Right lobe of liver (tissue), 6 donors: ENCODE measurements around the gene SELENOV. TPM values are rescaled to one million over a fixed set of nuclear protein-coding genes. Genes with fewer than 3 reads are reported as not detected.

Experiments used
- ATAC-seq, 4 donors: fragments of 200-7000 bp; cut with Tn5 transposase; one replicate each; pipeline ENCODE4 v1.9.1; 2020; ENCODE audit warnings: mild to moderate bottlenecking in 4 of 4, moderate library complexity in 4 of 4
- DNase-seq, 3 donors: peaks; one replicate each; pipeline ENCODE4 v3.0.0-alpha.2; 2020
- H3K27ac ChIP-seq, 3 donors: fragments of 200-600 bp; one replicate each; pipeline ENCODE4 v1.8.0; 2022
- H3K27me3 ChIP-seq, 2 donors: fragments of 200-600 bp; one replicate each; pipeline ENCODE4 v1.8.0; 2022
- H3K36me3 ChIP-seq, 4 donors: fragments of 200-600 bp; sonication (generic) in 1 of 4; one replicate each; pipeline versions ENCODE4 v1.5.1 to v1.8.0; 2017 to 2022; ENCODE audit warnings: control low read depth in 1 of 4
- H3K4me1 ChIP-seq, 4 donors: fragments of 200-600 bp; sonication (generic) in 1 of 4; one replicate each; pipeline versions ENCODE4 v1.5.1 to v1.8.0; 2017 to 2022; ENCODE audit warnings: control low read depth in 1 of 4
- H3K4me3 ChIP-seq, 3 donors: fragments of 200-600 bp; one replicate each; pipeline ENCODE4 v1.8.0; 2022
- H3K9me3 ChIP-seq, 4 donors: fragments of 200-600 bp; sonication (generic) in 1 of 4; one replicate each; pipeline versions ENCODE4 v1.5.1 to v1.8.0; 2017 to 2022; ENCODE audit warnings: control low read depth in 1 of 4
- POLR2A ChIP-seq: fragments of 450-650 bp; IDR thresholded peaks from one replicate; pipeline ENCODE4 v1.6.1; 2017; ENCODE audit warnings: antibody characterized with exemption, mild to moderate bottlenecking
- WGBS: methylation state at CpG from one replicate; pipeline ENCODE4 v1.1.6; 2018; ENCODE audit warnings: low coverage, low lambda C conversion rate; ENCODE audit not compliant: insufficient coverage; ENCODE audit errors: missing lambda C conversion rate; 5-methylcytosine and 5-hydroxymethylcytosine counted together
- intact Hi-C, 2 donors: fragments of 100-400 bp; cut with DNase I; formaldehyde crosslinking; loops; one replicate each; pipeline versions ENCODE4 v1.11.2 to v1.14.1; 2022
- total RNA-seq, 6 experiments: library from RNA; depleted of rRNA in 2 of 6; stranded (reverse); fragments of >200 nt in 2 of 6; fragmentation: NEBNext Ultra II Directional in 3 of 6; extraction: Animal tissue kit (Norgen Biotek cat#: 25700) in 3 of 6; gene quantifications; one replicate each; pipeline versions ENCODE4 v1.1.0 to v1.2.4, GENCODE V29; 2016 to 2023
- TF ChIP-seq, protein P1 (sequence below), 4 donors: fragments of 200-600 bp in 3 of 4; fragments of 450-650 bp in 1 of 4; IDR thresholded peaks; one replicate each; pipeline versions ENCODE4 v1.5.1 to v1.8.0; 2016 to 2022; ENCODE audit warnings: antibody characterized with exemption in 4 of 4, mild to moderate bottlenecking in 2 of 4
- donor health status: DM: no; HTN: yes; CAD: no.
- donor health status: DM: no; HTN: no; CAD: no.
- donor health status: DM: no; HTN: no; CAD: no.
- donor health status: DM: no; HTN: yes; CAD: no.
- donor health status: DM: no; HTN: yes; CAD: no.

SELENOV gene
- total RNA-seq, 6 experiments from 2014 or later = not detected

DNA sequence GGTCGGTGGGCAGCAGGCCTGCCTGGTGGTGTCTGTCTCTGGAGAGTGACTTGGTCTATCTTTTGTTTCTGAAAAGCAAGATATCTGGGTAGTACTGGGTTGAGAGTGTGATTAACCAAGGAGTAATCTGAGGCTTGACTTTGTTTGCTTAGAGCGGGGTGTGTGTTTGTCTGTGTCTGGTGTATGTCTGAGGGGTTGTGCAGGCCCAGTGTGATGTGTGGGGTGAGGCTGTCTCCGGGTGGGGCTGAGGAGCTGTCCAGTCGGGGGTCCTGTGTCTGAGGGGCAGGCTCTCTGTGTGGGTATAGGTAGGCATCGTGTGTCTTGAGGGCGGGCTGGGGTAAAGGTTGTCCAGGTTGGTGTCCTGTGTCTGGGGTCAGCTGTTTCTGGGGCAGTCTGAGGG is 45.4 kb upstream of the SELENOV start:
- TF ChIP-seq POLR2A = no peak
- TF ChIP-seq, protein P1, sequence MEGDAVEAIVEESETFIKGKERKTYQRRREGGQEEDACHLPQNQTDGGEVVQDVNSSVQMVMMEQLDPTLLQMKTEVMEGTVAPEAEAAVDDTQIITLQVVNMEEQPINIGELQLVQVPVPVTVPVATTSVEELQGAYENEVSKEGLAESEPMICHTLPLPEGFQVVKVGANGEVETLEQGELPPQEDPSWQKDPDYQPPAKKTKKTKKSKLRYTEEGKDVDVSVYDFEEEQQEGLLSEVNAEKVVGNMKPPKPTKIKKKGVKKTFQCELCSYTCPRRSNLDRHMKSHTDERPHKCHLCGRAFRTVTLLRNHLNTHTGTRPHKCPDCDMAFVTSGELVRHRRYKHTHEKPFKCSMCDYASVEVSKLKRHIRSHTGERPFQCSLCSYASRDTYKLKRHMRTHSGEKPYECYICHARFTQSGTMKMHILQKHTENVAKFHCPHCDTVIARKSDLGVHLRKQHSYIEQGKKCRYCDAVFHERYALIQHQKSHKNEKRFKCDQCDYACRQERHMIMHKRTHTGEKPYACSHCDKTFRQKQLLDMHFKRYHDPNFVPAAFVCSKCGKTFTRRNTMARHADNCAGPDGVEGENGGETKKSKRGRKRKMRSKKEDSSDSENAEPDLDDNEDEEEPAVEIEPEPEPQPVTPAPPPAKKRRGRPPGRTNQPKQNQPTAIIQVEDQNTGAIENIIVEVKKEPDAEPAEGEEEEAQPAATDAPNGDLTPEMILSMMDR (IDR thresholded peaks at IDR 0.05) = no peak
- H3K27me3 ChIP-seq = no peaks in the 10 kb centered on the region
- H3K27ac ChIP-seq = no peak overlapping the region
- ATAC-seq (no peak), DNase-seq (no peak)
- intact Hi-C loops = no loop called here
- H3K4me3 ChIP-seq = no peak overlapping the region
- no peaks in the 10 kb centered on the region for H3K9me3 ChIP-seq
- WGBS = 100% methylated on average over 4 of the region's 6 CpGs
- peaks cover 2 to 97% (median 45%) of the 10 kb centered on the region in 4 donors for H3K36me3 ChIP-seq
- H3K4me1 ChIP-seq = no peaks in the 10 kb centered on the region

DNA sequence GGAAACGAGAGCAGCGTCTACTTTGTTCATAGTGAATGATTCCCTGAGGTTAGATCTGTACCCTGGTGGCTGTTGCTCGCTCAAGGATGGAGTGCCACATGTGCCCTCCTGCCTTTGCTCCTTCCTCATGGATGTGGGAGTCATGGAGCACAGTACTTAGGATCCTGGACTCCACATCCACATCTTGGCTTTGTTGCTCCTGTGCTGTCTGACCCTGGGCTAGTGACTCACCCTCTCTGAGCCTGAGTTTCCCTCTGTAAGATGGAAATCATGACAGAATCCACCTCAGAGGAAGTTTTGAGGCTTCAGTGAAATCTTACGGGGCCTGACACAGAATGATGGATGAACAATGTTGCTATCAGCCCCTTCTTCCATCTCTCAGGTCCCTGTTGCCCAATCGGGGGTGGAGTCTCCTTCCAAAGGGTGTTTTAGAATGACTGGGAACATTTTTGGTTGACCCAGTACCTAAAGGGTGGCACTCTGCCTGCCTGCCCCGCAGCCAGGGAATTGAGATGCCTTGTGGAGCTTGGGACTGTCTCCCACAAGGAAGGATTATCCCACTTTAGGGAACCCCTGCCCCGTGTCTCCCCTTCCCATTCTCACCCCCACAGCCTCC is 44.1 kb upstream of the SELENOV start:
- intact Hi-C loops = loop anchor here in 1 of 2 donors (10.0 kb wide), 1 partner anchor 64 kb away; the partner anchor contains the start of gene EID2B

GRCh38 chr19:39471756-39472536 is 43.0 kb upstream of the SELENOV start:
- TF ChIP-seq, protein P1 (IDR thresholded peaks at IDR 0.05) = no peak
- no peak for TF ChIP-seq POLR2A
- H3K36me3 ChIP-seq = peaks cover 4 to 82% (median 38%) of the 10 kb centered on the region in 4 donors
- intact Hi-C loops = loop anchor here in 1 of 2 donors (10.0 kb wide), 1 partner anchor 63 kb away; the partner anchor contains the start of gene EID2B

More for the DNA sequence above, 44.1 kb upstream of the SELENOV start:
- H3K27me3 ChIP-seq = no peaks in the 10 kb centered on the region
- no peak overlapping the region for H3K4me3 ChIP-seq
- H3K27ac ChIP-seq = no peak overlapping the region
- DNase-seq = no peak
- ATAC-seq = no peak
- peaks cover 4 to 89% (median 41%) of the 10 kb centered on the region in 4 donors for H3K36me3 ChIP-seq
- TF ChIP-seq, protein P1 (IDR thresholded peaks at IDR 0.05) = no peak
- no peak for TF ChIP-seq POLR2A
- no peaks in the 10 kb centered on the region for H3K4me1 ChIP-seq
- 81% methylated on average over 4 of the region's 7 CpGs for WGBS
- H3K9me3 ChIP-seq = no peaks in the 10 kb centered on the region

GRCh38 chr19:39472746-39473442 is 42.0 kb upstream of the SELENOV start:
- H3K9me3 ChIP-seq = no peaks in the 10 kb centered on the region
- no peak for TF ChIP-seq POLR2A
- TF ChIP-seq, protein P1 (IDR thresholded peaks at IDR 0.05) = no peak
- intact Hi-C loops = loop anchor here in 1 of 2 donors (10.0 kb wide), 1 partner anchor 62 kb away; the partner anchor contains the start of gene EID2B
- peaks cover 4 to 72% (median 36%) of the 10 kb centered on the region in 4 donors for H3K36me3 ChIP-seq
- no CpG with 5 or more reads among the region's 32 CpGs for WGBS
- no peak for DNase-seq
- ATAC-seq = no peak
- no peaks in the 10 kb centered on the region for H3K27me3 ChIP-seq
- H3K4me3 ChIP-seq = no peak overlapping the region
- H3K4me1 ChIP-seq = no peaks in the 10 kb centered on the region
- H3K27ac ChIP-seq = no peak overlapping the region

More at GRCh38 chr19:39471756-39472536, 43.0 kb upstream of the SELENOV start:
- H3K27ac ChIP-seq = no peak overlapping the region
- no peaks in the 10 kb centered on the region for H3K4me1 ChIP-seq
- H3K4me3 ChIP-seq = no peak overlapping the region
- no peaks in the 10 kb centered on the region for H3K9me3 ChIP-seq
- ATAC-seq (no peak), DNase-seq (no peak)
- H3K27me3 ChIP-seq = no peaks in the 10 kb centered on the region
- 100% methylated on average over 2 of the region's 8 CpGs for WGBS
